ENCODE results near the gene PNLIPRP1. TPM values are rescaled to one million over a fixed set of nuclear protein-coding genes. Genes with fewer than 3 reads are reported as not detected.

The PNLIPRP1 gene
- total RNA-seq, 1 experiment from 2014 or later, result not detected

DNA sequence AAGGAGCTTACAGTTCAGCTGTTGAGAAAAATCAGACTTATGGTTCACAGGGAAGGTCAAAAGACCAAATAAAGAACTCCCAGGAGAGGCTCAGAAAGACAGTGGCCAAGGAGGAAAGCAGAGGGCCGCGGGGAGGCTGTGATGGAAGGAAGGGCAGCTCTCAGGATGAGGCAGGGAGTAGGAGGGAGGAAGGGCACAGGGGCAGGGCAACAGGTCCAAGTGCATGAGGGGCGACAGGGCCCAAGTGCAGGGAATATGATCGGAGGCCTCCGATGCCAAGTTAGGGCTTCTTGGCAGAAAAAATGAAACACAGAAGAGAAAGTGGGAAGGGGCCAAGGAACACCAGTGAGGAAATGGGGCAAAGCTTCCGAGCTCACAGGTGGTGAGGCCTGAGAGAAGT lies 16.6 kb downstream of the PNLIPRP1 start:
- H3K27ac ChIP-seq (ENCODE audit: low read length), result no peak overlapping the region
- H3K4me1 ChIP-seq (ENCODE audit: low read length), result no peaks in the 10 kb centered on the region
- H3K36me3 ChIP-seq (ENCODE audit: insufficient read depth, low read length), result no peaks in the 10 kb centered on the region
- no peaks in the 10 kb centered on the region for H3K9me3 ChIP-seq (ENCODE audit: low read length)
- H3K27me3 ChIP-seq (ENCODE audit: low read length), result no peaks in the 10 kb centered on the region
- H3K9me2 ChIP-seq (replicated peaks; ENCODE audit: insufficient read depth, low read length), result no peaks in the 10 kb centered on the region
- H3K4me2 ChIP-seq (ENCODE audit: low read depth, low read length, poor library complexity, severe bottlenecking), result no peak overlapping the region
- H2AFZ ChIP-seq (ENCODE audit: low read length), result no peak overlapping the region
- no peaks in the 10 kb centered on the region for H4K20me1 ChIP-seq (ENCODE audit: insufficient read depth, low read depth, low read length)
- H3K4me3 ChIP-seq (ENCODE audit: low read length), result no peak overlapping the region
- no peaks in the 10 kb centered on the region for H3K79me2 ChIP-seq (ENCODE audit: low read length)
- H3K9ac ChIP-seq (ENCODE audit: low read length), result no peak overlapping the region
- DNase-seq, result no peak

DNA sequence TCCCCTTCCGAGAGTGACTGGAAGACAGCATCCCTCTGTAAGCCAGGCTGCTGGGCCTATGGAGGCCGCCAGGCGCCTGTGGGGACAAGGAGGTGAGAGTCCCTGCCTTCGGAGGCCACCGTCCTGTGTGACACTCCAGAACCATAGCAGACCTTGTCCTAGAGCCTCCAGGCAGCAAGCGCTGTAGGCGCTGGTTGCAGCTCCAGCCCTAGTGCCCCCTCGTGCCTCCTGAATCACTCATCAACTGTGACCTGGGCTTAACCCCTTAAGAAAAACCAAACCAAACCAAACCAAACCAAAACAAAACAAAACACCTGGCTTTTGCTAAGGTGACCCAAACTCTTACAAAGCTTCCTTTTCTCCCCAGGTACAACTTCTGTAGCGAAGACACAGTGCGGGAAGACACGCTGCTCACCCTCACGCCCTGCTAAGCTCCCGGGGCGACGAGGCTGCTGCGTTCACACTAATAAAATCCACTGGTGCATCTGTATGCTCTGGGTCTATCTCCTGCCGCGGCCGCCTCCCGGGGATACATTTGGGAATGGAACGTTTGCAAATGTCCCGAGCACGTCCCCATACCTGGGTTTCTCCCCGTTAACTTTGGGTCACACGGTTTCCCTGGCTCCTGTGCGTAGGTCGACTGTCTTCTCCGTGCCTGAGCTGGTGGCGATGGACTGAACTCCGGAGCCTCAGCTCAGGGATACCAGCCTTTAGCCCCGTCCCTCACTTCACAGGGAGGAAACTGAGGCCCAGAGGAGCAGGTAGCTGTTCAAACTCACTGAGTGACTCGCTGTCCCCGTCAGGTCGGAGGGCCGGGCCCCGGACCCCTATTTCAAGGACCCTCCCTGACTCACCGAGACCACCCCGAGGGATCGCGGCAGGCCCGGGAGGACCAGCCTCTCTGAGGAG lies 18.2 kb downstream of the PNLIPRP1 start:
- H3K4me2 ChIP-seq (ENCODE audit: low read depth, low read length, poor library complexity, severe bottlenecking), result no peak overlapping the region
- no peaks in the 10 kb centered on the region for H3K4me1 ChIP-seq (ENCODE audit: low read length)
- no peak overlapping the region for H3K4me3 ChIP-seq (ENCODE audit: low read length)
- H4K20me1 ChIP-seq (ENCODE audit: insufficient read depth, low read depth, low read length), result no peaks in the 10 kb centered on the region
- no peaks in the 10 kb centered on the region for H3K9me3 ChIP-seq (ENCODE audit: low read length)
- no peaks in the 10 kb centered on the region for H3K79me2 ChIP-seq (ENCODE audit: low read length)
- H3K9ac ChIP-seq (ENCODE audit: low read length), result no peak overlapping the region
- no peak for DNase-seq
- H3K36me3 ChIP-seq (ENCODE audit: insufficient read depth, low read length), result no peaks in the 10 kb centered on the region
- no peak overlapping the region for H2AFZ ChIP-seq (ENCODE audit: low read length)
- H3K27ac ChIP-seq (ENCODE audit: low read length), result no peak overlapping the region
- H3K9me2 ChIP-seq (replicated peaks; ENCODE audit: insufficient read depth, low read length), result no peaks in the 10 kb centered on the region
- H3K27me3 ChIP-seq (ENCODE audit: low read length), result no peaks in the 10 kb centered on the region

DNA sequence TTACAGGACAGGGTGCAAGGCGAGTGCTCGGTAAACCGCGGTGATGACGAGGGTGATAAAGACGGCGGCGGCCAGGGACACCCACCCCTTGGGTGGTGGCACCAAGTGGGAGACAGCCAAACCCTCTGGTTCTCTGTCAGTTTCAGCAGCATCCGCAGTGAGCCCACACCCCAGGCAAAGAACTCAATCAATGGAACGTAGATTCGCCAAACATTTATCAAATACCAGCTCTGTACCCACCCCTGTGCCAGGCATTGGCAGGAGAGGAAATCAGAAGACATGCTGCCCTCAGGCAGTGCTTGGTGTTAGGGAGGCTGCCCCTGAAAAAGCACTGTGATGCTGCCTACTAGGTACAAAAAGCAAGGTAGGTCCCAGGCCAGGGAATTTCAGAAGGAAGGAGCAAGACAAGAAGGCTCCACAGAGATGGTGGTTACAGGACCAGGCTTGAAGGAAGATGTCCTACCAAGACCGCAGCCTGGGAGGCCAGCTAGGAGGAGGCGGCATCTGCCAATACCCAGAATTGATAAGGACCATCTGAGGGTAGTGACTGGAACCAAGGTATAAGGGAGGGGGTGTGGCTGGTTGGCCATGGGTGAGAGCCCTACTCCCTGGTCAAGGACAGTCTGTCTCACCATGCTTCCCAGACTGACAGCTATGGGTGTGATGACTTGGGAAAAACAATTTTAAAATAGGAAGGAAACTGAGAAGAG lies 19.8 kb downstream of the PNLIPRP1 start:
- no peak overlapping the region for H2AFZ ChIP-seq (ENCODE audit: low read length)
- no peaks in the 10 kb centered on the region for H3K9me2 ChIP-seq (replicated peaks; ENCODE audit: insufficient read depth, low read length)
- no peaks in the 10 kb centered on the region for H3K36me3 ChIP-seq (ENCODE audit: insufficient read depth, low read length)
- no peak overlapping the region for H3K27ac ChIP-seq (ENCODE audit: low read length)
- no peak overlapping the region for H3K4me2 ChIP-seq (ENCODE audit: low read depth, low read length, poor library complexity, severe bottlenecking)
- H3K79me2 ChIP-seq (ENCODE audit: low read length), result no peaks in the 10 kb centered on the region
- no peaks in the 10 kb centered on the region for H3K9me3 ChIP-seq (ENCODE audit: low read length)
- no peak for DNase-seq
- H3K4me1 ChIP-seq (ENCODE audit: low read length), result no peaks in the 10 kb centered on the region
- H3K9ac ChIP-seq (ENCODE audit: low read length), result no peak overlapping the region
- no peaks in the 10 kb centered on the region for H3K27me3 ChIP-seq (ENCODE audit: low read length)
- no peak overlapping the region for H3K4me3 ChIP-seq (ENCODE audit: low read length)
- no peaks in the 10 kb centered on the region for H4K20me1 ChIP-seq (ENCODE audit: insufficient read depth, low read depth, low read length)

DNA sequence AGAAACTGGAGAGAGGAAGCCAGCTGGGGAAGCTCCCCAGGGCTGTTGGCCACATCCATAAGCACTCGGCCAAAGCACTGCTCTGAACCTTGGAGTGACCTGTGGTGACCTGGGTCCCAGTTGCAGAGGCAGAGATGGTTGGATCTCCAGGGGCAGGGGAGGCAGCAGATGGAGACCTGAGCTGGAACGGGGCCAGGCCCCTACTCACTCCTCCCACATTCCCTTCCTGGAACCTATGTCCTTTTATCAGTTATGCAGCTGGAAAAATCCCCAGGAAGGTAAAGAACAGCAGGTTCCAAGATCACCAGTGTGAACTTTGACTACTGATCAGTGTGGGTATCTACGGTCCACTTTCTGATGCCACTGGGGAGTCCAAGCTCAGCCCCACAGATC lies 20.4 kb downstream of the PNLIPRP1 start:
- DNase-seq, result no peak
- Histone ChIP-seq H3K9me2 (replicated peaks; ENCODE audit: insufficient read depth, low read length) (no peaks in the 10 kb centered on the region), H3K36me3 (ENCODE audit: insufficient read depth, low read length) (no peaks in the 10 kb centered on the region)

DNA sequence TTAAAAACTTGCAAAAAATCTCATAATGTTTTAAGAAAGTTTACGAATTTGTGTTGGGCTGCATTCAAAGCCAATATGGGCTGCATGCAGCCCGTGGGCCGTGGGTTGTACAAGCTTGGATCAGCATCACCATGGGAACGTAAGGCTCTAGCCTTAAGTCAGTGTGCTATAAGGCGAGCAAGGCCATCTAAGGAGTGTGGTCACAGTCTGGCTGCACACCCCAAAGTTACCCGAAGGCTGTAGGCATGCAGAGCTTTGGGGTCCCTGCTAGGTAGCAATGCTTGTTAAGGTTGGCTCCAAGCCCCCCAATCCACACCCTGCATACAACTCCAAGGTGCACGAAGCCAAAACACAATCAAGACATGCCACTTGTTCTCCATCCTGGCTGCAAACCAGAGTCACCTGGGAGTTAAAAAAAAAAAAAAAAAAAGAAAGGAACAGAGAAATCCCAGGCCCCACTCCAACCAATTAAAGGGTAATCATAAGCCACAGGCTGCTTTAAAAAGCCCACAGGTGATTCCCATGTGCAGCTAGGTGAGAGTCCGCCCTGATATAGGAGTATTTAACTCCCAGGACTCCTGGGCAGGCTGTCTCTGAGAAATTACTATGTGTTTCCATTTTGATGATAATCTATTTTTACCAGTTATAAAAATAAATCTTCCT lies 21.5 kb downstream of the PNLIPRP1 start:
- no peak overlapping the region for H3K9ac ChIP-seq (ENCODE audit: low read length)

More for the DNA sequence above, 20.4 kb downstream of the PNLIPRP1 start:
- no peak overlapping the region for H2AFZ ChIP-seq (ENCODE audit: low read length)
- H3K9ac ChIP-seq (ENCODE audit: low read length), result no peak overlapping the region
- H3K27ac ChIP-seq (ENCODE audit: low read length), result no peak overlapping the region
- H3K4me2 ChIP-seq (ENCODE audit: low read depth, low read length, poor library complexity, severe bottlenecking), result no peak overlapping the region
- H3K79me2 ChIP-seq (ENCODE audit: low read length), result no peaks in the 10 kb centered on the region
- H3K4me3 ChIP-seq (ENCODE audit: low read length), result no peak overlapping the region
- no peaks in the 10 kb centered on the region for H3K27me3 ChIP-seq (ENCODE audit: low read length)
- H4K20me1 ChIP-seq (ENCODE audit: insufficient read depth, low read depth, low read length), result no peaks in the 10 kb centered on the region
- no peaks in the 10 kb centered on the region for H3K9me3 ChIP-seq (ENCODE audit: low read length)
- H3K4me1 ChIP-seq (ENCODE audit: low read length), result no peaks in the 10 kb centered on the region

DNA sequence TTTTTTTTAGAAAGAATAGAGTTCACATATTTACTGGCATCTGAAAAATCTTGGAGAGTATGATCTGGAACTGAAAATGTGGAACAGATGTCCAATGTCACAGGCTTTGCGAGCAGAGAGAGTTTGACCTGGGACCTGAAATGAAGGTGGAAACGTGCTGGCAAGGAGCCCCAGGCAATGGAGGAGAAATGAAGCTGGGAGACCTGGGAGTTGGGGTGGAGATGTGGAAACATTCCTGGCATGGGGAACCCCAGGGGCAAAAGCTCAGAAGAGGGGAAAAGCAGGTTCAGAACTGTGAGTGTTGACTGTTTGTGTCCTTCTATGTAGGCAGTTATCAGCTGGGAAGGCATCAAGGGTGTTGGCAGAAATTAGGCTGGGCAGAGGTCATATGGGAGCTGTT lies 22.7 kb downstream of the PNLIPRP1 start:
- H3K9ac ChIP-seq (ENCODE audit: low read length), result no peak overlapping the region
- H3K36me3 ChIP-seq (ENCODE audit: insufficient read depth, low read length), result no peaks in the 10 kb centered on the region
- H3K9me3 ChIP-seq (ENCODE audit: low read length), result no peaks in the 10 kb centered on the region
- H3K4me3 ChIP-seq (ENCODE audit: low read length), result no peak overlapping the region
- no peak for DNase-seq
- no peaks in the 10 kb centered on the region for H3K27me3 ChIP-seq (ENCODE audit: low read length)
- H3K4me1 ChIP-seq (ENCODE audit: low read length), result no peaks in the 10 kb centered on the region
- H3K79me2 ChIP-seq (ENCODE audit: low read length), result no peaks in the 10 kb centered on the region
- no peaks in the 10 kb centered on the region for H3K9me2 ChIP-seq (replicated peaks; ENCODE audit: insufficient read depth, low read length)
- no peak overlapping the region for H3K4me2 ChIP-seq (ENCODE audit: low read depth, low read length, poor library complexity, severe bottlenecking)
- H4K20me1 ChIP-seq (ENCODE audit: insufficient read depth, low read depth, low read length), result no peaks in the 10 kb centered on the region
- no peak overlapping the region for H3K27ac ChIP-seq (ENCODE audit: low read length)
- H2AFZ ChIP-seq (ENCODE audit: low read length), result no peak overlapping the region

More for the DNA sequence above, 21.5 kb downstream of the PNLIPRP1 start:
- no peak for DNase-seq
- H3K79me2 ChIP-seq (ENCODE audit: low read length), result no peaks in the 10 kb centered on the region
- H3K4me1 ChIP-seq (ENCODE audit: low read length), result no peaks in the 10 kb centered on the region
- no peak overlapping the region for H3K27ac ChIP-seq (ENCODE audit: low read length)
- no peak overlapping the region for H3K4me2 ChIP-seq (ENCODE audit: low read depth, low read length, poor library complexity, severe bottlenecking)
- no peak overlapping the region for H3K4me3 ChIP-seq (ENCODE audit: low read length)
- H3K9me3 ChIP-seq (ENCODE audit: low read length), result no peaks in the 10 kb centered on the region
- no peaks in the 10 kb centered on the region for H3K27me3 ChIP-seq (ENCODE audit: low read length)
- H3K36me3 ChIP-seq (ENCODE audit: insufficient read depth, low read length), result no peaks in the 10 kb centered on the region
- no peaks in the 10 kb centered on the region for H4K20me1 ChIP-seq (ENCODE audit: insufficient read depth, low read depth, low read length)
- no peak overlapping the region for H2AFZ ChIP-seq (ENCODE audit: low read length)
- H3K9me2 ChIP-seq (replicated peaks; ENCODE audit: insufficient read depth, low read length), result no peaks in the 10 kb centered on the region

DNA sequence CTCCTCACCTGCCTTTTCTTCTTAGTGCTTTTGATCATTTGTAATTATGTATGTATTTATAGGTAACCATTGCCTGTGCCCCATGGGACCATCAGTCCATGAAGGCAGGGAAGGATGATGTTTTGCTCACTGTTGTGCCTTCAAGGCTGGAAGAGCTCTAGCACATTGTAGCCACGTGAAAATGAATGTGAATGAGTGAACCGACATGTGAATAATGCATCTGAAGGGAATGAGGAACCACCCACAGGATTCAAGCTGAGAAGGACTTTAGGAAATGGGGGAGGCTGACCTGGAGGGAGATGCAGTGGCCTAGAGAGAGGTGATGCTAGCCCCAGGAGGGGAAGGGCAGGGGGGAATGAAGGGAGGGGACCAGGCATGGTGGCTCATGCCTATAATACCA lies 24.0 kb downstream of the PNLIPRP1 start:
- H3K4me1 ChIP-seq (ENCODE audit: low read length), result no peaks in the 10 kb centered on the region
- no peak overlapping the region for H3K9ac ChIP-seq (ENCODE audit: low read length)
- no peak overlapping the region for H3K4me3 ChIP-seq (ENCODE audit: low read length)
- no peaks in the 10 kb centered on the region for H3K9me3 ChIP-seq (ENCODE audit: low read length)
- H3K4me2 ChIP-seq (ENCODE audit: low read depth, low read length, poor library complexity, severe bottlenecking), result no peak overlapping the region
- no peaks in the 10 kb centered on the region for H3K9me2 ChIP-seq (replicated peaks; ENCODE audit: insufficient read depth, low read length)
- no peak overlapping the region for H3K27ac ChIP-seq (ENCODE audit: low read length)
- H2AFZ ChIP-seq (ENCODE audit: low read length), result no peak overlapping the region
- H3K79me2 ChIP-seq (ENCODE audit: low read length), result no peaks in the 10 kb centered on the region
- no peaks in the 10 kb centered on the region for H3K27me3 ChIP-seq (ENCODE audit: low read length)
- no peak for DNase-seq
- H3K36me3 ChIP-seq (ENCODE audit: insufficient read depth, low read length), result no peaks in the 10 kb centered on the region
- no peaks in the 10 kb centered on the region for H4K20me1 ChIP-seq (ENCODE audit: insufficient read depth, low read depth, low read length)

DNA sequence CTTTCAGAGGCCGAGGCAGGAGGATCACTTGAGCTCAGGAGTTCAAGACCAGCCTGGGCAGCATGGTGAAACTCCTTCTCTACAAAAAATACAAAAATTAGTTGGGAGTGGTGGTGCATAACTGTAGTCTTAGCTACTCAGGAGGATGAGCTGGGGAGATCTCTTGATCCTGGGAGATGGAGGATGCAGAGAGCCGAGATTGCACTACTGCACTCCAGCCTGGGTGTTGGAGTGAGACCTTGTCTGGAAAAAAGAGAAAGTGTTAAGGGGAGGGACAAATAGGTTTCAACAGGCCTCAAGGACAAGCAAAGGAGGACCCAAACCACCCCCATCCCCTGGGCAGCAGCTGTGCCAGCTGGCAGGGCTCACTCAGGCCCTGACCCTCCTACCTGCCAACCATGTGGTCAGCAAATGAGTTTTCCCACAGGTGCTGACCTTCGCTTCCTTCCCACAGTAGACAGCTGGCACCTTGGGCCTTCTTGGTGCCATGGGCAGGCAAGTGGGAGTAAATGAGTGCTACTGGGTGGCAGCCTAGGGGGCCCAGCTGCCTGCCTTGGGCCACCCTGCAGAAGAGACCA lies 24.5 kb downstream of the PNLIPRP1 start:
- H3K27ac ChIP-seq (ENCODE audit: low read length), result no peak overlapping the region
- DNase-seq, result no peak
- H3K27me3 ChIP-seq (ENCODE audit: low read length), result no peaks in the 10 kb centered on the region
- H3K36me3 ChIP-seq (ENCODE audit: insufficient read depth, low read length), result no peaks in the 10 kb centered on the region
- H3K9me2 ChIP-seq (replicated peaks; ENCODE audit: insufficient read depth, low read length), result no peaks in the 10 kb centered on the region
- H3K79me2 ChIP-seq (ENCODE audit: low read length), result no peaks in the 10 kb centered on the region
- H2AFZ ChIP-seq (ENCODE audit: low read length), result no peak overlapping the region
- H3K4me2 ChIP-seq (ENCODE audit: low read depth, low read length, poor library complexity, severe bottlenecking), result no peak overlapping the region
- H4K20me1 ChIP-seq (ENCODE audit: insufficient read depth, low read depth, low read length), result no peaks in the 10 kb centered on the region
- H3K9me3 ChIP-seq (ENCODE audit: low read length), result no peaks in the 10 kb centered on the region
- H3K4me3 ChIP-seq (ENCODE audit: low read length), result no peak overlapping the region
- no peak overlapping the region for H3K9ac ChIP-seq (ENCODE audit: low read length)
- H3K4me1 ChIP-seq (ENCODE audit: low read length), result no peaks in the 10 kb centered on the region
